Choroid plexus epithelial cell (primary cell): ENCODE data around the gene ATP5F1C.
"Not testable (repeated sequence)": the region's sequence is repeated elsewhere in the genome, so short reads cannot be mapped to it uniquely, and the experiment has no call there.

Experiments used
- DNase-seq: peaks from one replicate; pipeline ENCODE4 v3.0.0-alpha.2; 2010; ENCODE audit warnings: low read depth
- H3K4me3 ChIP-seq: 2 replicates; pipeline ENCODE4 v1.5.1; 2011; ENCODE audit warnings: low read depth, mild to moderate bottlenecking, control low read depth, low read length, moderate library complexity
- TF ChIP-seq, protein P1 (sequence below): conservative IDR thresholded peaks from 2 replicates; pipeline ENCODE4 v1.5.1; 2011; ENCODE audit warnings: low read depth, mild to moderate bottlenecking, control low read depth, inconsistent platforms, low read length, moderate library complexity

ATP5F1C gene

DNA sequence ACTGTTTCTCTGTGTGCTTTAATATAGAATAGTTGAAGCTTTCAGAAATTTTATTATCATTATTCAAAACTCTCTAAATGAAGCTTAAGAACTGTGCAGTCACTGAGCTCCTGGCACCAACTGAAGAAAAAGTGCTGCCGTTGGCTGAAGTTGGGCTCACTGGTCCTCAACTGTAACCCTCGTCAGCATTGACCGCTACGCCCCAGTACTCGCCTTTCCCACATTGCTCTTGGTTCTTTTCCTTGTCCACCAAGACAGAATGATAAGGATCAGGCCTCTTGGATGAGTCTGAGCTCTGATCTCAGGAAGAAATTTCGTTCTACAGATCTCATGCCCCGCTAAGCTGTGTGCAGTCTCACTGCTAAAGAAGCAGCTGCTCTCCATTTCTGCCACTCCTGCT, 22.5 kb downstream of the ATP5F1C start:
- no peak for DNase-seq
- no peak overlapping the region for H3K4me3 ChIP-seq
- TF ChIP-seq, protein P1, sequence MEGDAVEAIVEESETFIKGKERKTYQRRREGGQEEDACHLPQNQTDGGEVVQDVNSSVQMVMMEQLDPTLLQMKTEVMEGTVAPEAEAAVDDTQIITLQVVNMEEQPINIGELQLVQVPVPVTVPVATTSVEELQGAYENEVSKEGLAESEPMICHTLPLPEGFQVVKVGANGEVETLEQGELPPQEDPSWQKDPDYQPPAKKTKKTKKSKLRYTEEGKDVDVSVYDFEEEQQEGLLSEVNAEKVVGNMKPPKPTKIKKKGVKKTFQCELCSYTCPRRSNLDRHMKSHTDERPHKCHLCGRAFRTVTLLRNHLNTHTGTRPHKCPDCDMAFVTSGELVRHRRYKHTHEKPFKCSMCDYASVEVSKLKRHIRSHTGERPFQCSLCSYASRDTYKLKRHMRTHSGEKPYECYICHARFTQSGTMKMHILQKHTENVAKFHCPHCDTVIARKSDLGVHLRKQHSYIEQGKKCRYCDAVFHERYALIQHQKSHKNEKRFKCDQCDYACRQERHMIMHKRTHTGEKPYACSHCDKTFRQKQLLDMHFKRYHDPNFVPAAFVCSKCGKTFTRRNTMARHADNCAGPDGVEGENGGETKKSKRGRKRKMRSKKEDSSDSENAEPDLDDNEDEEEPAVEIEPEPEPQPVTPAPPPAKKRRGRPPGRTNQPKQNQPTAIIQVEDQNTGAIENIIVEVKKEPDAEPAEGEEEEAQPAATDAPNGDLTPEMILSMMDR: no peak

DNA sequence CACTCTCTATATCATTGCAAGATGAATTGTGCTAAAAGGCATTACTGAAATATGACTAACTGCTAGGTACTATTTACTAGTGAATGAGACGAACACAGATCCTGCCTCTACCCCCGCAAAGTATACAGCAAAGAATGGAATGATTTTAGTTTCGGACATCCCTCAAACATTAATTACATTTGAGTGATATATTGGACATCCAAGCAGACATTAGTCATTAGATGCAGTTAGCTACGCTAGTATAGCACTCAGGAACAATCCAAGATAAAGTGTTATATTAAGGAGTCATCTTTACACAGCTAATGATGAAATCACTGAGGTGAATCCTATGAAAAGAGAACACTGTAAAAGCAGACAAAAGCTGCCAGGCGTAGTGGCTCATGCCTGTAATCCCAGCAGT, 23.0 kb downstream of the ATP5F1C start:
- TF ChIP-seq, protein P1: no peak
- DNase-seq: no peak

DNA sequence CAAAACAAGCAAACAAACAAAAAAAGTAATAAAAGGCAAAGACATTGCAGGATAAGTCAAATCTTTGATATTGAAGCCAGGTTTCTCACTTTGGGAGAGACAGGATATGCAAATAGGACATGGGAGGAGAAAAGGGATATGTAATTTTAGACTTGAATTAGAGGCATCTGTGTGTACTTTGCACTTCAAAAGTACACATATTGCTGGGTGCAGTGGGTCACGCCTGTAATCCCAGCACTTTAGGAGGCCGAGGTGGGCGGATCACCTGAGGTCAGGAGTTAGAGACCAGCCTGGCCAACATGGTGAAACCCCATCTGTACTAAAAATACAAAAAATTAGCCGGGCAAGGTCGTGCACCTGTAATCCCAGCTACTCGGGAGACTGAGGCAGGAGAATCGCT, 23.8 kb downstream of the ATP5F1C start:
- DNase-seq, H3K4me3 ChIP-seq: not testable (repeated sequence)

More for the DNA sequence above, 23.0 kb downstream of the ATP5F1C start:
- no peak overlapping the region for H3K4me3 ChIP-seq

DNA sequence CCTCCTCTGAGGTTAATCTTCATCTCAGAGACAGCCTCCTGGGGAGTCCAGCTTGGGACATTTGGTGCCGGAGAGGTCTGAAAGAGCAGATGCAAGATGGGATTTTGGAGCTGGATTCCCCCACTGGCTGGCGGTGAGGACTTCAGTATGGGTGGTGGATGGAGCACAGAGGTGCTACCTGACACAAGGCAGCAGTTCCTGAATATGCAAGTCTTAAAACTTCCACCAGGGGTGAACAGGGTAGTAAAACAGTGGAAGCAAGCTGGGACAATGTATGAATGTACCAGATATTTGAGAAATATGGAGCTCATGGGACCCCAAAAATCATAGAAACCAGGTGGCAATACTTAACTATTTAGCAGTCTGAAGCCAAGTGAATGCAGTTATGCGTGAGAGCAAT, 25.5 kb downstream of the ATP5F1C start:
- no peak overlapping the region for H3K4me3 ChIP-seq
- TF ChIP-seq, protein P1: no peak
- DNase-seq: no peak

DNA sequence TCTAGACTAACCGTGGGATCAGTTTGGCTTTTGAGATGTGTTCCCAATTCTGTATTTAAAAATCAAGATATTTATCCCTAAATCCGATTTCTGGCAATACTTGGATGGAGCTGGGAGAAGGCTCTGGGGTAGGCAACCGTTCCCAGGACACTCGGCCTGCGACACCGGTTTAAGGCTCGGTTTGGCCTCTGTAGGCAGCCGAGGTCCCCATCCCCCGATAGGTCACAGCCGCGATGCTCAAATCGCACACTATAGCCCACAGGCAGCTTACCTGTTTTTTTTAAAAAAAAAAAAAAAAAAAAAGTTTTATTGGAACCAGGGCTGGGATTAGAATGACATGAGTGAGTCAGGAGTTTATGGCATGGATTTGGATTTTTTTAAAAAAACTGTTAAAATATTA, 29.6 kb downstream of the ATP5F1C start:
- H3K4me3 ChIP-seq: peak overlapping the region; percentile 94
- DNase-seq: no peak
- TF ChIP-seq, protein P1: no peak

DNA sequence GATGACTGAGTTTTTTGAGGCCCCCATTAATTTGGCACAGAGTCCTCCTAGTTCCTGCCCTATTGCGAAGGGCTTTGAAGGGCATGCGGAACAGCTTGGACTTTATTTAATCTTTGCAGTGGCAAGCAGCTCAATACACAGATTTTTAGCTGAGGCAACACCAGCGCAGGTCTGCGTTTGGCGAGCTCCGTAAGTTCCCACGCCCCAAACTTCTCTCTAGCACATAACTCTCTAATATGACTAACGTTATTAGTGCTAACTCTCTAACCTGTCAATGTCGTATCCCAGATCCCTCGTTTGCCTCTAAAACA, 30.0 kb downstream of the ATP5F1C start:
- DNase-seq: no peak
- H3K4me3 ChIP-seq: peak overlapping the region; percentile 94
- TF ChIP-seq, protein P1: no peak

DNA sequence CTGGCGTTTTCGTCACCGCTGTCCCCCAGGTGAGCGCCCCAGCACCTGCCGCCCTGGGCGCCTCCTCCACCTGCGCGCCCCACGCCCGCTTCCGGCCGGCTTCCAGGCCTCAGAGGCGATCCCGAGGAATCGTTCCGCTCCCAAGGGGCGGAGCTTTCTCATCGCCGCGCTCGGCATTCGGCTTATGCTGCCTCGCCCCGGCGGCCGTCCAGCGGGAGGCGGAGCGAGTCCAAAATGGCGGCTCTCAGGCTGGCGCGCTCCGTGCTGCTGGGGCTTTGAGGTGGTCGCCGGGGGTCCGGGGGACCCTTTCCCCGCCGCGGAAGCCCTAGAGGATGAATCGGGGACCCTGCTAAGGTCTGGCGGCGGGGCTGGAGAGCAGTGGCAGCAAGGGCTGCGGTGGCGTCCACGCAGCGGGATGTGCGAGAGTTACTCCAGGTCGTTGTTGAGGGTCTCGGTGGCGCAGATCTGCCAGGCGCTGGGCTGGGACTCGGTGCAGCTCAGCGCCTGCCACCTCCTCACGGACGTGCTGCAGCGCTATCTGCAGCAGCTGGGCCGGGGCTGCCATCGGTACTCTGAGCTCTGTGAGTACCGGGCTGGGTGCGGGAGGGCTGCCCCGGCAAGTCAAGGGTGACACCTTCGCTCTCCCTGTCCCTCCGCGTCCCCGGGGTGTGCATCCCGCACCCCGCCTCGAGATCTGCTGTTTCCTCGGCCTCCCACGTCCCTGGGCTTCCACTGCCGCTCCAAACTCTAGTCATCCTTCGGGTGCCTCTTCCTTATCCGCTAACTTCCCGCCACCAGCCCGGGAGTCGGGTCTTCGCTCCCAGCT, 30.5 kb downstream of the ATP5F1C start, which contains the start of gene TAF3:
TAF3 (plus strand) TSS at position 211 of the 826 bp plus-strand sequence; CDS start at position 416, 205 bp downstream.
- peak; percentile 88 for DNase-seq
- TF ChIP-seq, protein P1: no peak
- H3K4me3 ChIP-seq: peak within 1 kb of the TSS; percentile 94
